B cell (primary cell): ENCODE measurements around the gene CCDC141. TPM values are rescaled to one million over a fixed set of nuclear protein-coding genes. Genes with fewer than 3 reads are reported as not detected.

Experiments used
- ATAC-seq: fragments of 200-7000 bp; cut with Tn5 transposase; one replicate; pipeline ENCODE4 v1.10.0; 2021; ENCODE audit warnings: low read depth, mild to moderate bottlenecking, moderate number of reproducible peaks, moderate library complexity
- CTCF ChIA-PET: fragments of 350-600 bp; sonication (Branson Sonifier 250); formaldehyde crosslinking; loops from one replicate; lab custom pipeline; 2021; ENCODE audit warnings: antibody characterized with exemption, inconsistent platforms; lab: Charles Lee
- POLR2A ChIA-PET: fragments of 350-600 bp; sonication (Branson Sonifier 250); formaldehyde crosslinking; loops from one replicate; lab custom pipeline; 2021; ENCODE audit warnings: antibody characterized with exemption; lab: Charles Lee
- DNase-seq: peaks from one replicate; pipeline ENCODE4 v3.0.0; 2013
- H2AFZ ChIP-seq: 2 replicates; pipeline ENCODE4 v1.6.1; 2012; ENCODE audit warnings: mild to moderate bottlenecking, low read depth, low read length; ENCODE audit not compliant: insufficient read depth, poor library complexity, severe bottlenecking
- H3K27ac ChIP-seq, 2 donors: 1 replicate in 1 of 2; 2 replicates in 1 of 2; pipeline ENCODE4 v1.5.1; 2012 to 2013; ENCODE audit warnings: low read length in 2 of 2, mild to moderate bottlenecking in 2 of 2, moderate library complexity in 1 of 2
- H3K27me3 ChIP-seq, 4 experiments: fragments of 200-600 bp in 1 of 4; sonication (generic) in 1 of 4; replicated peaks in 1 of 4; 1 replicate in 2 of 4; 2 replicates in 2 of 4; pipeline versions ENCODE4 v1.6.1 to v1.7.0; 2013 to 2016; ENCODE audit warnings: low read length in 3 of 4, mild to moderate bottlenecking in 2 of 4, mixed read lengths in 1 of 4, moderate library complexity in 1 of 4; ENCODE audit not compliant: insufficient read depth in 4 of 4, control insufficient read depth in 3 of 4; ENCODE audit errors: control extremely low read depth in 1 of 4
- H3K36me3 ChIP-seq, 2 experiments: replicated peaks in 1 of 2; 1 replicate in 1 of 2; 2 replicates in 1 of 2; pipeline versions ENCODE4 v1.6.1 to v1.7.1; 2013; ENCODE audit warnings: low read length in 1 of 2; ENCODE audit not compliant: insufficient read depth in 2 of 2, control insufficient read depth in 1 of 2; ENCODE audit errors: control extremely low read depth in 1 of 2, extremely low read depth in 1 of 2
- H3K4me1 ChIP-seq, 2 donors: fragments of 200-600 bp in 1 of 2; sonication (generic) in 1 of 2; 1 replicate in 1 of 2; 2 replicates in 1 of 2; pipeline versions ENCODE4 v1.5.1 to v1.6.1; 2013 to 2017; ENCODE audit warnings: low read length in 2 of 2; ENCODE audit not compliant: control insufficient read depth in 2 of 2, insufficient read depth in 2 of 2
- H3K4me2 ChIP-seq: replicated peaks from 2 replicates; pipeline ENCODE3; 2012; ENCODE audit warnings: mild to moderate bottlenecking, low read depth, low read length; ENCODE audit not compliant: poor library complexity, severe bottlenecking
- H3K4me3 ChIP-seq, 5 experiments: fragments of 200-600 bp in 1 of 5; sonication (generic) in 1 of 5; 1 replicate in 3 of 5; 2 replicates in 2 of 5; pipeline versions ENCODE4 v1.5.1 to v1.7.0; 2011 to 2016; ENCODE audit warnings: low read length in 4 of 5, mild to moderate bottlenecking in 4 of 5, low read depth in 2 of 5, control low read depth in 1 of 5, moderate library complexity in 1 of 5; ENCODE audit not compliant: insufficient read depth in 1 of 5; ENCODE audit errors: control extremely low read depth in 1 of 5, extremely low read depth in 1 of 5
- H3K79me2 ChIP-seq: fragments of 200-600 bp; sonication (generic); one replicate; pipeline ENCODE4 v1.6.0; 2016; ENCODE audit warnings: low read length; ENCODE audit not compliant: control insufficient read depth, insufficient read depth
- H3K9ac ChIP-seq: fragments of 200-600 bp; sonication (generic); 2 replicates; pipeline ENCODE4 v1.6.1; 2017; ENCODE audit warnings: mild to moderate bottlenecking, low read length, moderate library complexity
- H3K9me3 ChIP-seq, 3 donors: one replicate each; pipeline versions ENCODE4 v1.6.1 to v1.7.1; 2013; ENCODE audit warnings: low read length in 2 of 3; ENCODE audit not compliant: control insufficient read depth in 2 of 3, insufficient read depth in 1 of 3; ENCODE audit errors: control extremely low read depth in 1 of 3
- H4K20me1 ChIP-seq: 2 replicates; pipeline ENCODE4 v1.6.0; 2012; ENCODE audit warnings: mild to moderate bottlenecking, low read length; ENCODE audit not compliant: insufficient read depth, control insufficient read depth, poor library complexity, severe bottlenecking
- H3K27ac Mint-ChIP-seq: one replicate; pipeline ENCODE4 v1.8.0; 2021; ENCODE audit warnings: mixed read lengths
- H3K27me3 Mint-ChIP-seq: one replicate; pipeline ENCODE4 v1.8.0; 2021; ENCODE audit warnings: mixed read lengths
- H3K4me1 Mint-ChIP-seq: one replicate; pipeline ENCODE4 v1.8.0; 2021; ENCODE audit warnings: mixed read lengths
- H3K4me3 Mint-ChIP-seq: one replicate; pipeline ENCODE4 v1.8.0; 2021; ENCODE audit warnings: mixed read lengths
- H3K9me3 Mint-ChIP-seq: one replicate; pipeline ENCODE4 v1.8.0; 2022; ENCODE audit warnings: mixed read lengths; ENCODE audit not compliant: insufficient read depth
- EZH2 ChIP-seq: IDR thresholded peaks from 2 replicates; pipeline ENCODE4 v1.6.1; 2012; ENCODE audit warnings: borderline replicate concordance, low read depth, mild to moderate bottlenecking, moderate library complexity, low read length; ENCODE audit not compliant: insufficient read depth, poor library complexity, severe bottlenecking
- WGBS: methylation state at CpG from one replicate; pipeline ENCODE4 v1.1.5; 2013; ENCODE audit warnings: missing lambda C conversion rate; ENCODE audit not compliant: insufficient coverage; 5-methylcytosine and 5-hydroxymethylcytosine counted together
- intact Hi-C: fragments of 100-400 bp; cut with micrococcal nuclease; formaldehyde crosslinking; loops from one replicate; pipeline ENCODE4 v1.10.0; 2022
- polyA plus RNA-seq: library from polyadenylated mRNA; depleted of rRNA; stranded (reverse); fragments of >200 nt; gene quantifications from 2 replicates; pipeline ENCODE4 v1.2.3, GENCODE V29; 2012
- total RNA-seq, 2 donors: library from RNA; stranded (reverse); fragments of 120-200 nt in 1 of 2; gene quantifications; 1 replicate in 1 of 2; 2 replicates in 1 of 2; pipeline versions ENCODE4 v1.2.3 to v1.2.4, GENCODE V29; 2013 to 2022
- TF ChIP-seq, protein P1 (sequence below): fragments of 200-600 bp; IDR thresholded peaks from one replicate; pipeline ENCODE4 v1.8.0; 2022; ENCODE audit warnings: antibody characterized with exemption, mild to moderate bottlenecking

CCDC141 gene
- total and polyA plus RNA-seq, 2 donors (not counting 1 experiment from before 2014, with no cell fraction given) = 2.1 to 47.5 TPM

DNA sequence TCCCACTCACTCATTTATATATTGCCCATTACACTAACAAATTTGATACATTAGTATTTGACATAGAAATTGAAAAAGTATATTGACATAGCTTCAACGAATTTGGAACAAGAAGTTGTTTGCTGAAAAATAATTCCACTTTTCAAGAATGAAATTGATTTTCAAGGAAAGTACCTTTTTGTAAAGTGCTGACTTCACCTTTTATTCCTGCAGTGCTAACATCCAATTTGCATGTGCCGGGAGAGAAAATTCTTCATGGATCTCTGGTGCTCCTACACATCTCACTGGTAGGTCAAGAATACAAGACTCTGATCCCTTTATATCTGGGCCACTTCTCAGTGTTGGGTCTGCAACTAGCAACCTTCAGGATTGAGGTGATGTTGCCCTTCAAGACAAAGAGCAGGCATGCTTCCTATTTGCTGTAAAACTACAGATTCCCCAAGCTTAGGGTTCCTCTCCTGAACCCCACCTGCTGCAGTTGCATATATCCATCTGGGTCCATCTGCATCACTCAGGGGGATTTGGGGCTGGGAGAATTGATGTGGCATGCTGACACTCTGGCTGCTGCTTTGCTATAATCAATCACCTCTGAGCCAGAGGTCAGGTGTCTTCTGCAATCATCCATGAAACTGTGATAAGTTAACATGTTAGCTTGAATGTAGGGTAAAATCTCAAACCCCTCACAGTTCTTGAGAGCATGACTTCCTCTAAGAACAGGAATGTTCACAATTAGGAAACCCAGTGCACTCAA, 134.3 kb downstream of the CCDC141 start:
- DNase-seq = no peak
- Histone ChIP-seq H3K4me3 (no peak overlapping the region), H2AFZ (no peak overlapping the region), H3K9ac (no peak overlapping the region), H3K9me3 (no peaks in the 10 kb centered on the region), H3K4me2 (no peak overlapping the region), H3K36me3 (no peaks in the 10 kb centered on the region), H4K20me1 (no peaks in the 10 kb centered on the region), H3K4me1 (no peaks in the 10 kb centered on the region), H3K27ac (no peak overlapping the region), H3K79me2 (no peaks in the 10 kb centered on the region), H3K27me3 (no peaks in the 10 kb centered on the region)
- WGBS = 100% methylated on average over 1 of the region's 2 CpGs
- no peak overlapping the region for H3K27ac Mint-ChIP-seq
- intact Hi-C loops = no loop called here
- H3K4me1 Mint-ChIP-seq = peaks cover 9% of the 10 kb centered on the region
- POLR2A ChIA-PET = no interaction called here
- H3K4me3 Mint-ChIP-seq = no peak overlapping the region
- CTCF ChIA-PET = interaction anchor here (0.9 to 5.7 kb wide), 6 partner anchors 11 to 214 kb away, joined by 3 to 28 read pairs (median 4); no protein-coding TSS in a partner anchor
- TF ChIP-seq EZH2 = no peak
- TF ChIP-seq, protein P1, sequence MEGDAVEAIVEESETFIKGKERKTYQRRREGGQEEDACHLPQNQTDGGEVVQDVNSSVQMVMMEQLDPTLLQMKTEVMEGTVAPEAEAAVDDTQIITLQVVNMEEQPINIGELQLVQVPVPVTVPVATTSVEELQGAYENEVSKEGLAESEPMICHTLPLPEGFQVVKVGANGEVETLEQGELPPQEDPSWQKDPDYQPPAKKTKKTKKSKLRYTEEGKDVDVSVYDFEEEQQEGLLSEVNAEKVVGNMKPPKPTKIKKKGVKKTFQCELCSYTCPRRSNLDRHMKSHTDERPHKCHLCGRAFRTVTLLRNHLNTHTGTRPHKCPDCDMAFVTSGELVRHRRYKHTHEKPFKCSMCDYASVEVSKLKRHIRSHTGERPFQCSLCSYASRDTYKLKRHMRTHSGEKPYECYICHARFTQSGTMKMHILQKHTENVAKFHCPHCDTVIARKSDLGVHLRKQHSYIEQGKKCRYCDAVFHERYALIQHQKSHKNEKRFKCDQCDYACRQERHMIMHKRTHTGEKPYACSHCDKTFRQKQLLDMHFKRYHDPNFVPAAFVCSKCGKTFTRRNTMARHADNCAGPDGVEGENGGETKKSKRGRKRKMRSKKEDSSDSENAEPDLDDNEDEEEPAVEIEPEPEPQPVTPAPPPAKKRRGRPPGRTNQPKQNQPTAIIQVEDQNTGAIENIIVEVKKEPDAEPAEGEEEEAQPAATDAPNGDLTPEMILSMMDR = no peak
- no peaks in the 10 kb centered on the region for H3K9me3 Mint-ChIP-seq
- no peaks in the 10 kb centered on the region for H3K27me3 Mint-ChIP-seq
- no peak for ATAC-seq

DNA sequence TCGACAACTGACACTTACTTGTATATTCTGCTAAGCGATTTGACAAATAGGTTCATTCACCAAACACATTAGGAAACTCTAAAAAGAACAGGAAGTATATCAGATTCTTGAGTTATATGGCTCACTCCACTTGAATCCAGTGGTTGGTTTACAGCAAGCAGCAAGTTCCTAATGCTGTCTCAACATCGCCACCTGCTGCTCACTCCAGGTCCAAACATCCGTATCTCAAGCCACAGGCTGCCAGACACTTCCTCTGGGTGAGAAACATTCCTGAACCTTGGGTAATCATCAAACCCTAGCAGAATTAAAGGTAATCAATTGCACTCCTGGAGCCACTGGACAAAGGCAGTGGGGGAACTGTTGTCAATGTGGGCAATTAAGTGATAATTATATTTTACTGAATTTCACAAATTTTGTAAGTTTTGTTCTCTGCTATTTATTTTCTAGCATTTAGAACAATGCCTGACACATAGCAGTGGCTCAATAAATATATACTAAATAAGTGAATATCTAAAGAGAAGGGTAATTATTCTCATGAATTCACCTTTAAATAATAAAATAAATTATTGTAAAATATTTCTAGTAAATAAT, 135.6 kb downstream of the CCDC141 start:
- no peaks in the 10 kb centered on the region for H3K27me3 Mint-ChIP-seq
- Histone ChIP-seq H3K36me3 (no peaks in the 10 kb centered on the region), H3K9me3 (no peaks in the 10 kb centered on the region), H3K9ac (no peak overlapping the region), H3K27ac (no peak overlapping the region), H4K20me1 (no peaks in the 10 kb centered on the region), H2AFZ (no peak overlapping the region), H3K79me2 (no peaks in the 10 kb centered on the region), H3K4me2 (no peak overlapping the region), H3K4me1 (no peaks in the 10 kb centered on the region), H3K4me3 (no peak overlapping the region), H3K27me3 (no peaks in the 10 kb centered on the region)
- H3K4me1 Mint-ChIP-seq = peaks cover 9% of the 10 kb centered on the region
- CTCF ChIA-PET = interaction anchor here (0.7 to 5.7 kb wide), 11 partner anchors 9 to 218 kb away, joined by 3 to 28 read pairs (median 4); no protein-coding TSS in a partner anchor
- no peaks in the 10 kb centered on the region for H3K9me3 Mint-ChIP-seq
- intact Hi-C loops = loop anchor here (1.0 to 5.0 kb wide), 3 partner anchors 23 to 152 kb away; no protein-coding TSS in a partner anchor
- DNase-seq = peak; percentile 70
- no peak overlapping the region for H3K4me3 Mint-ChIP-seq
- H3K27ac Mint-ChIP-seq = no peak overlapping the region
- POLR2A ChIA-PET = no interaction called here
- peak; percentile 79 for ATAC-seq
- TF ChIP-seq, protein P1 = peak; percentile 90
- TF ChIP-seq EZH2 = no peak
- WGBS = 27% methylated on average over 2 of the region's 4 CpGs
